Gastrocnemius medialis (tissue), 4 donors: Measurements from ENCODE around the gene VNN1. TPM values are rescaled to one million over a fixed set of nuclear protein-coding genes. Genes with fewer than 3 reads are reported as not detected.

Source experiments
- ATAC-seq, 2 donors: fragments of 150-250 bp; one replicate each; pipeline ENCODE4 v1.9.1; 2016
- DNase-seq, 2 donors: peaks; one replicate each; pipeline ENCODE4 v3.0.0-alpha.2; 2019
- H3K27ac ChIP-seq, 4 donors: fragments of 200-600 bp; sonication (generic); 1 replicate in 1 of 4; 2 replicates in 3 of 4; pipeline ENCODE4 v1.5.1; 2016 to 2018; ENCODE audit warnings: mild to moderate bottlenecking in 2 of 4, moderate library complexity in 1 of 4
- H3K27me3 ChIP-seq, 3 donors: fragments of 200-600 bp; sonication (generic) in 2 of 3; 1 replicate in 1 of 3; 2 replicates in 2 of 3; pipeline versions ENCODE4 v1.5.1 to v1.6.0; 2016 to 2019; ENCODE audit warnings: mild to moderate bottlenecking in 1 of 3, moderate library complexity in 1 of 3
- H3K36me3 ChIP-seq, 2 donors: fragments of 200-600 bp; sonication (generic) in 1 of 2; one replicate each; pipeline ENCODE4 v1.5.1; 2017 to 2018
- H3K4me1 ChIP-seq, 2 donors: fragments of 200-600 bp; sonication (generic) in 1 of 2; one replicate each; pipeline ENCODE4 v1.5.1; 2016 to 2017; ENCODE audit warnings: mild to moderate bottlenecking in 2 of 2
- H3K4me3 ChIP-seq, 4 donors: fragments of 200-600 bp; sonication (generic) in 3 of 4; 1 replicate in 1 of 4; 2 replicates in 3 of 4; pipeline ENCODE4 v1.5.1; 2016 to 2019; ENCODE audit warnings: mild to moderate bottlenecking in 2 of 4
- H3K9me3 ChIP-seq, 3 donors: fragments of 200-600 bp; sonication (generic) in 2 of 3; 1 replicate in 1 of 3; 2 replicates in 2 of 3; pipeline ENCODE4 v1.5.1; 2016 to 2019
- POLR2A ChIP-seq, 2 donors: fragments of 450-650 bp; IDR thresholded peaks; one replicate each; pipeline ENCODE4 v1.6.1; 2017; ENCODE audit warnings: antibody characterized with exemption in 2 of 2, mild to moderate bottlenecking in 2 of 2, moderate library complexity in 2 of 2
- in situ Hi-C, 4 donors: fragments of 200-750 bp; cut with MboI; loops; one replicate each; pipeline versions ENCODE4 v1.15.0 to v1.8.0; 2017; ENCODE audit warnings: low sequenced_read_pairs in 4 of 4
- intact Hi-C: fragments of 100-400 bp; cut with DNase I; formaldehyde crosslinking; loops from one replicate; pipeline ENCODE4 v1.15.1; 2023; ENCODE audit warnings: low total_unique reads
- total RNA-seq, 4 donors: library from RNA; depleted of rRNA; stranded (reverse); fragments of >200 nt; gene quantifications; one replicate each; pipeline versions ENCODE4 v1.1.0 to v1.2.3, GENCODE V29; 2016
- TF ChIP-seq, protein P1 (sequence below), 5 experiments: fragments of 450-650 bp in 3 of 5; fragments of 200-600 bp in 2 of 5; sonication (generic) in 2 of 5; IDR thresholded peaks in 4 of 5; conservative IDR thresholded peaks in 1 of 5; 1 replicate in 4 of 5; 2 replicates in 1 of 5; pipeline ENCODE4 v1.5.1; 2016 to 2019; ENCODE audit warnings: antibody characterized with exemption in 5 of 5, mild to moderate bottlenecking in 3 of 5, moderate library complexity in 3 of 5

Gene VNN1
- total RNA-seq, 4 donors from 2014 or later, result 0.39 to 1.9 (median 0.85) TPM

DNA sequence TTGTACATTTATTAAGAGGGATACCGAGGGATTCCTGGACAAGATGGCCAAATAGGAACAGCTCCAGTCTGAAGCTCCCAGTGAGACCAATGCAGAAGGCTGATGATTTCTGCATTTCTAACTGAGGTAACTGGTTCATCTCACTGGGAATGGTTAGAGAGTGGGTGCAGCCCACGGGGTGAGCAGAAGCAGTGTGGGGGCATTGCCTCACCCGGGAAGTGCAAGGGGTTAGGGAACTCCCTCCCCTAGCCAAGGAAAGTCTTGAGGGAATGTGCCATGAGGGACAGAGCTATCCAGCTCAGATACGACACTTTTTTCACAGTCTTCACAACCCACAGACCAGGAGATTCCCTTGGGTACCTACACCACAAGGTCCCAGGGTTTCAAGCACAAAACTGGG is 79.1 kb downstream of the VNN1 start:
- no peak for ATAC-seq

DNA sequence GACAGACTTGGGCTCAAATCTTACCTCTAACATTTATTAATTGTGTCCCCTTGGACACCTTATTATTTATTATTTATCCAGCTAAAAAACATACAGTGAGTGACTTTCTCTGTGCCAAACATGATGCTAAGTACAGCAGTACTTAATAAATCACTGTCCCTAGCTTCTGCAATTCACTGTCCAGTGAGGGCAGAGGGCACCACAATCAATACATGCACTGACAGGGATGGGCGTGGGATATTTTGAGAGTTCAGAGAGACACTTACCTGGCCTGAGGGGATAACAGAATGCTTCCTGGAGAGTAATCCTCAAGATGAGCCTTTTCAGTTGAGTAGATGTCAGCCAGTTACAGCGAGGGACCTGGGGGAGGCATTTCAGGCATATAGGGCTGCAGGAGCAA is 80.5 kb downstream of the VNN1 start:
- Histone ChIP-seq H3K27ac (no peak overlapping the region), H3K4me1 (no peaks in the 10 kb centered on the region), H3K36me3 (no peaks in the 10 kb centered on the region), H3K4me3 (no peak overlapping the region), H3K9me3 (no peaks in the 10 kb centered on the region), H3K27me3 (peaks cover 0 to 2% (median 0%) of the 10 kb centered on the region in 3 donors)
- intact Hi-C loops (no loop called here), in situ Hi-C loops (no loop called here)
- TF ChIP-seq, protein P1, sequence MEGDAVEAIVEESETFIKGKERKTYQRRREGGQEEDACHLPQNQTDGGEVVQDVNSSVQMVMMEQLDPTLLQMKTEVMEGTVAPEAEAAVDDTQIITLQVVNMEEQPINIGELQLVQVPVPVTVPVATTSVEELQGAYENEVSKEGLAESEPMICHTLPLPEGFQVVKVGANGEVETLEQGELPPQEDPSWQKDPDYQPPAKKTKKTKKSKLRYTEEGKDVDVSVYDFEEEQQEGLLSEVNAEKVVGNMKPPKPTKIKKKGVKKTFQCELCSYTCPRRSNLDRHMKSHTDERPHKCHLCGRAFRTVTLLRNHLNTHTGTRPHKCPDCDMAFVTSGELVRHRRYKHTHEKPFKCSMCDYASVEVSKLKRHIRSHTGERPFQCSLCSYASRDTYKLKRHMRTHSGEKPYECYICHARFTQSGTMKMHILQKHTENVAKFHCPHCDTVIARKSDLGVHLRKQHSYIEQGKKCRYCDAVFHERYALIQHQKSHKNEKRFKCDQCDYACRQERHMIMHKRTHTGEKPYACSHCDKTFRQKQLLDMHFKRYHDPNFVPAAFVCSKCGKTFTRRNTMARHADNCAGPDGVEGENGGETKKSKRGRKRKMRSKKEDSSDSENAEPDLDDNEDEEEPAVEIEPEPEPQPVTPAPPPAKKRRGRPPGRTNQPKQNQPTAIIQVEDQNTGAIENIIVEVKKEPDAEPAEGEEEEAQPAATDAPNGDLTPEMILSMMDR (IDR thresholded peaks at IDR 0.05 in 4 of 5, conservative IDR thresholded peaks at IDR 0.05 in 1 of 5), result no peak
- no peak for TF ChIP-seq POLR2A (IDR thresholded peaks at IDR 0.05)
- no peak for DNase-seq
- ATAC-seq, result no peak

More for the DNA sequence above, 79.1 kb downstream of the VNN1 start:
- peaks cover 0 to 2% (median 0%) of the 10 kb centered on the region in 3 donors for H3K27me3 ChIP-seq
- no peak for DNase-seq
- in situ Hi-C loops (no loop called here), intact Hi-C loops (no loop called here)
- H3K36me3 ChIP-seq, result no peaks in the 10 kb centered on the region
- H3K4me1 ChIP-seq, result no peaks in the 10 kb centered on the region
- no peaks in the 10 kb centered on the region for H3K9me3 ChIP-seq
- H3K4me3 ChIP-seq, result no peak overlapping the region
- no peak overlapping the region for H3K27ac ChIP-seq
- no peak for TF ChIP-seq POLR2A (IDR thresholded peaks at IDR 0.05)
- TF ChIP-seq, protein P1 (IDR thresholded peaks at IDR 0.05 in 4 of 5, conservative IDR thresholded peaks at IDR 0.05 in 1 of 5), result no peak

Other genes starting within 250 kb of the VNN1 start
- gene STX7, start 200.9 kb downstream of the VNN1 start, total RNA-seq, result 10 to 100 TPM; 18.2 to 64.3 (median 20.6) TPM
- gene TAAR9, start 175.8 kb downstream of the VNN1 start, total RNA-seq, result not detected
- gene TAAR8, start 161.4 kb downstream of the VNN1 start, total RNA-seq, result not detected
- gene TAAR6, start 143.7 kb downstream of the VNN1 start, total RNA-seq, result not detected
- gene TAAR5, start 124.3 kb downstream of the VNN1 start, total RNA-seq, result not detected
- gene TAAR2, start 89.8 kb downstream of the VNN1 start, total RNA-seq, result not detected
- gene TAAR1, start 54.9 kb downstream of the VNN1 start, total RNA-seq, result not detected
- 1 to 10 TPM in 2 of 4 donors, under 1 TPM in 1, not detected in 1; 0.82 to 3.3 (median 1.9) TPM for gene VNN2, start 43.8 kb upstream of the VNN1 start, total RNA-seq
- gene SLC18B1, start 84.6 kb upstream of the VNN1 start, total RNA-seq, result 1 to 10 TPM in 3 of 4 donors, under 1 TPM in 1; 0.58 to 7.4 (median 1.5) TPM
- 1,000 to 10,000 TPM; 1,231 to 1,333 (median 1,277) TPM for gene RPS12, start 100.5 kb upstream of the VNN1 start, total RNA-seq